HG03378 (cell line): ENCODE data around the gene CKS2.
"Not testable (repeated sequence)": the region's sequence is repeated elsewhere in the genome, so short reads cannot be mapped to it uniquely, and the experiment has no call there.

ENCODE experiments used
- ATAC-seq: cut with Tn5 transposase; IDR thresholded peaks from one replicate; pipeline ENCODE4 v1.9.1; 2021; ENCODE audit warnings: mild to moderate bottlenecking, moderate library complexity; ENCODE audit not compliant: unreplicated experiment

The CKS2 gene

GRCh38 chr9:89309608-89310474 is 1.2 kb upstream of the CKS2 start:
- ATAC-seq, result no peak

GRCh38 chr9:89311346-89312221 is 589 bp downstream of the CKS2 start:
- no peak for ATAC-seq

GRCh38 chr9:89312222-89312571 is 1.2 kb downstream of the CKS2 start:
- no peak for ATAC-seq

GRCh38 chr9:89313842-89314241 is 2.8 kb downstream of the CKS2 start:
- no peak for ATAC-seq

- no peak for ATAC-seq
These were observed 4.0 kb downstream of the CKS2 start for GRCh38 chr9:89314955-89315354.

- ATAC-seq, result no peak
These were observed 4.5 kb downstream of the CKS2 start for GRCh38 chr9:89315482-89315881.

- ATAC-seq, result no peak
These were observed 6.3 kb downstream of the CKS2 start for GRCh38 chr9:89317282-89317681.

GRCh38 chr9:89318123-89319014 is 7.4 kb downstream of the CKS2 start, which contains the start of gene SECISBP2:
Gene SECISBP2 (plus strand): TSS chr9:89318500. CDS start chr9:89318577, 77 bp downstream.
- ATAC-seq, result peak; percentile 70

- no peak for ATAC-seq
These were observed 8.3 kb downstream of the CKS2 start for GRCh38 chr9:89319015-89319905.

GRCh38 chr9:89323390-89323789 is 12.4 kb downstream of the CKS2 start:
- no peak for ATAC-seq

GRCh38 chr9:89325733-89326132 is 14.7 kb downstream of the CKS2 start:
- no peak for ATAC-seq

GRCh38 chr9:89328064-89328463 is 17.1 kb downstream of the CKS2 start:
- no peak for ATAC-seq

GRCh38 chr9:89329917-89330316 is 18.9 kb downstream of the CKS2 start:
- no peak for ATAC-seq

- ATAC-seq, result no peak
These were observed 19.5 kb downstream of the CKS2 start for GRCh38 chr9:89330513-89330912.

GRCh38 chr9:89339807-89340206 is 28.8 kb downstream of the CKS2 start:
- no peak for ATAC-seq

GRCh38 chr9:89340332-89340731 is 29.3 kb downstream of the CKS2 start:
- ATAC-seq, result no peak

- ATAC-seq, result no peak
These were observed 31.2 kb downstream of the CKS2 start for GRCh38 chr9:89342213-89342612.

- ATAC-seq, result no peak
These were observed 32.0 kb downstream of the CKS2 start for GRCh38 chr9:89342948-89343347.

- not testable (repeated sequence) for ATAC-seq
These were observed 32.8 kb downstream of the CKS2 start for GRCh38 chr9:89343812-89344211.

GRCh38 chr9:89345476-89345875 is 34.5 kb downstream of the CKS2 start:
- ATAC-seq, result no peak
